Endothelial cell (in vitro differentiated cells): ENCODE results near the gene AK9. TPM values are rescaled to one million over a fixed set of nuclear protein-coding genes. Genes with fewer than 3 reads are reported as not detected.
"Not testable (repeated sequence)": the region's sequence is repeated elsewhere in the genome, so short reads cannot be mapped to it uniquely, and the experiment has no call there.

Experiments used
- DNase-seq: peaks from one replicate; pipeline ENCODE4 v3.0.0; 2021; ENCODE audit warnings: low spot score
- H3K27ac Mint-ChIP-seq: one replicate; pipeline ENCODE4 v1.8.0; 2021; ENCODE audit warnings: mixed read lengths, inconsistent platforms; ENCODE audit not compliant: unreplicated experiment
- H3K27me3 Mint-ChIP-seq: one replicate; pipeline ENCODE4 v1.8.0; 2021; ENCODE audit warnings: mild to moderate bottlenecking, moderate library complexity, mixed read lengths, inconsistent platforms; ENCODE audit not compliant: unreplicated experiment
- H3K36me3 Mint-ChIP-seq: one replicate; pipeline ENCODE4 v1.8.0; 2021; ENCODE audit warnings: mild to moderate bottlenecking, low read depth, mixed read lengths, inconsistent platforms; ENCODE audit not compliant: unreplicated experiment
- H3K4me1 Mint-ChIP-seq: one replicate; pipeline ENCODE4 v1.8.0; 2021; ENCODE audit warnings: mild to moderate bottlenecking, mixed read lengths, inconsistent platforms; ENCODE audit not compliant: unreplicated experiment
- H3K4me3 Mint-ChIP-seq: one replicate; pipeline ENCODE4 v1.8.0; 2021; ENCODE audit warnings: mild to moderate bottlenecking, mixed read lengths, inconsistent platforms; ENCODE audit not compliant: unreplicated experiment
- H3K9me3 Mint-ChIP-seq: one replicate; pipeline ENCODE4 v1.8.0; 2021; ENCODE audit warnings: mixed read lengths, inconsistent platforms; ENCODE audit not compliant: unreplicated experiment
- total RNA-seq: library from RNA; stranded (reverse); fragmentation: NEBNext Ultra II Directional; extraction: Animal tissue kit (Norgen Biotek cat#: 25700); gene quantifications from one replicate; pipeline ENCODE4 v1.2.1, GENCODE V29; 2021; ENCODE audit not compliant: unreplicated experiment
- TF ChIP-seq, protein P1 (sequence below): fragments of 200-600 bp; sonication (generic); IDR thresholded peaks from one replicate; pipeline ENCODE4 v1.5.0; 2021; ENCODE audit warnings: antibody characterized with exemption; ENCODE audit not compliant: unreplicated experiment

AK9 gene
- total RNA-seq, 1 donor from 2014 or later = 3.5 TPM

DNA sequence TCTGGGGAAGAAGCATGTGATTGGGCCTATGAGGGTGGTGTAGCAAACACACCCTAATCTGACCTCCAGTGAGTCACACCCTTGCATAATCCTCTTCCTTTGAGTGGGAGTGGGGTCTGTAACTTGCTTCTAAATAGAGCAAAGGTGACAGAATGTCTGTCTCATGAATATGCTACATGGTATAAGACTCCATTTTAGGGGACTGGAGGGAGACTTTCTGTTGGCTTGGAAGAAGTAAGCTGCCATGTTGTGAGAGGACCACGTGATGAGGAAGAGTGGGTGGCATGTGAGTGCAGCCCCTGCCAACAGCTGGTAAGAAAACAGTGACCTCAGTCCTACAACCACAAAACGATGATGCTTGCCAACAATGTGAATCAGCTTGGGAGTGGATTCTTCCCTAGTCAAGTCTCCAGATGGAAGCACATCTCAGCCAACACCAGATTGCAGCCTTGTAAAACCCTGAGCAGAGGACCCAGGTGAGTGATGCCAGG is 3.7 kb downstream of the AK9 start:
- DNase-seq = no peak
- no peak overlapping the region for H3K4me3 Mint-ChIP-seq
- no peaks in the 10 kb centered on the region for H3K27me3 Mint-ChIP-seq
- no peaks in the 10 kb centered on the region for H3K36me3 Mint-ChIP-seq
- H3K27ac Mint-ChIP-seq = no peak overlapping the region
- no peaks in the 10 kb centered on the region for H3K9me3 Mint-ChIP-seq
- TF ChIP-seq, protein P1, sequence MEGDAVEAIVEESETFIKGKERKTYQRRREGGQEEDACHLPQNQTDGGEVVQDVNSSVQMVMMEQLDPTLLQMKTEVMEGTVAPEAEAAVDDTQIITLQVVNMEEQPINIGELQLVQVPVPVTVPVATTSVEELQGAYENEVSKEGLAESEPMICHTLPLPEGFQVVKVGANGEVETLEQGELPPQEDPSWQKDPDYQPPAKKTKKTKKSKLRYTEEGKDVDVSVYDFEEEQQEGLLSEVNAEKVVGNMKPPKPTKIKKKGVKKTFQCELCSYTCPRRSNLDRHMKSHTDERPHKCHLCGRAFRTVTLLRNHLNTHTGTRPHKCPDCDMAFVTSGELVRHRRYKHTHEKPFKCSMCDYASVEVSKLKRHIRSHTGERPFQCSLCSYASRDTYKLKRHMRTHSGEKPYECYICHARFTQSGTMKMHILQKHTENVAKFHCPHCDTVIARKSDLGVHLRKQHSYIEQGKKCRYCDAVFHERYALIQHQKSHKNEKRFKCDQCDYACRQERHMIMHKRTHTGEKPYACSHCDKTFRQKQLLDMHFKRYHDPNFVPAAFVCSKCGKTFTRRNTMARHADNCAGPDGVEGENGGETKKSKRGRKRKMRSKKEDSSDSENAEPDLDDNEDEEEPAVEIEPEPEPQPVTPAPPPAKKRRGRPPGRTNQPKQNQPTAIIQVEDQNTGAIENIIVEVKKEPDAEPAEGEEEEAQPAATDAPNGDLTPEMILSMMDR = no peak
- peaks cover 2% of the 10 kb centered on the region for H3K4me1 Mint-ChIP-seq

DNA sequence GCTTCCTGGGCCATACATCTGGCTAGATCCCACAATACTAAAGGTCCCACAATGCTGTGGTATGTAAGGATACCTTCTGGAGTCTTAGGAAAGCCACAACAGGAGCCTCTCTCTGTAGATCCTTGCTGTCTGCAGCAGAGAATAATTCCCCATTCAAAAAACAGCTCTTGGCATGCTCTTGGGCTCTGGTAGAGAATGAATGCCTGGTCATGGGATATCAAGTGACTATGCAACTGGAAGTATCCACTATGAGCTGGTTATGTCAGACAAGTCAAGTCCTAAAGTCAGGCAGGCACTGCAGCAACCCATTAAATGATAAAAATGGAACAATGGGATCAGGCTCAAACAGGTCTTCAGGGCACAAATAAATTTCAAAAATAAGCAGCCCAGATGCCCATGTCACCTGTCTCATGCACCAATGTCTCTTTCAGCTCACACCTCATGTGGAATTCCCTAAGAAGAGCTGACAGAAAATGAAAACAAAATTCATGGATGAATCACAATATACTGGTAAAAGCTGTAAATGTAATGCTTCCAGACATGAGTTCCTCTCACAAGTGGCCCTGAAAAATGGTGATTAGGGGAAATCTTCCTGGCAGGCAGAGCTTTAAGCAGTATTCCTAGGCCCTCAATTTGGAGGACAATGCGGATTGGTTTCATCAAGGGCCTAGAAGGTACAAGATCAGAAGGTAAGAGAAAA is 4.3 kb downstream of the AK9 start:
- no peaks in the 10 kb centered on the region for H3K27me3 Mint-ChIP-seq
- H3K9me3 Mint-ChIP-seq = no peaks in the 10 kb centered on the region
- no peak overlapping the region for H3K4me3 Mint-ChIP-seq
- no peaks in the 10 kb centered on the region for H3K4me1 Mint-ChIP-seq
- TF ChIP-seq, protein P1 = no peak
- DNase-seq = no peak
- no peak overlapping the region for H3K27ac Mint-ChIP-seq
- no peaks in the 10 kb centered on the region for H3K36me3 Mint-ChIP-seq

DNA sequence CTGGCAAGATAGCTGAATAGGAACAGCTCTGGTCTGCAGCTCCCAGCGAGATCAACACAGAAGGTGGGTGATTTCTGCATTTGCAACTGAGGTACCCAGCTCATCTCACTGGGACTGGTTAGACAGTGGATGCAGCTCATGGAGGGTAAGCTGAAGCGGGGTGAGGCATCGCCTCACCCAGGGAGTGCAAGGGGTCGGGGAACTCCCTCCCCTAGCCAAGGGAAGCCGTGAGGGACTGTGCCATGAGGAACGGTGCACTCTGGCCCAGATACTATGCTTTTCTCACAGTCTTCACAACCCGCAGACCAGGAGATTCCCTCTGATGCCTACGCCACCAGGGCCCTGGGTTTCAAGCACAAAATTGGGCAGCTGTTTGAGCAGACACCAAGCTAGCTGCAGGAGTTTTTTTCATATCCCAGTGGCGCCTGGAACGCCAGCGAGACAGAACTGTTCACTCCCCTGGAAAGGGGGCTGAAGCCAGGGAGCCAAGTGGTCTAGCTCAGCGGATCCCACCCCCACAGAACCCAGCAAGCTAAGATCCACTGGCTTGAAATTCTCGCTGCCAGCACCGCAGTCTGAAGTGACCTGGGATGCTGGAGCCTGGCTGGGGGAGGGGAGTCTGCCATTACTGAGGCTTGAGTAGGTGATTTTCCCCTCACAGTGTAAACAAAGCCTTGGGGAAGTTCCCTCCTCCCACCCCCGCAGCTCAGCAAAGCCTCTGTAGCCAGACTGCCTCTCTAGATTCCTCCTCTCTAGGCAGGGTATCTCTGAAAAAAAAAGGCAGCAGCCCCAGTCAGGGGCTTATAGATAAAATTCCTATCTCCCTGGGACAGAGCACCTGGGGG is 12.1 kb downstream of the AK9 start:
- not testable (repeated sequence) for H3K9me3 Mint-ChIP-seq, DNase-seq, H3K36me3 Mint-ChIP-seq, H3K27ac Mint-ChIP-seq, H3K4me1 Mint-ChIP-seq, H3K4me3 Mint-ChIP-seq, H3K27me3 Mint-ChIP-seq

DNA sequence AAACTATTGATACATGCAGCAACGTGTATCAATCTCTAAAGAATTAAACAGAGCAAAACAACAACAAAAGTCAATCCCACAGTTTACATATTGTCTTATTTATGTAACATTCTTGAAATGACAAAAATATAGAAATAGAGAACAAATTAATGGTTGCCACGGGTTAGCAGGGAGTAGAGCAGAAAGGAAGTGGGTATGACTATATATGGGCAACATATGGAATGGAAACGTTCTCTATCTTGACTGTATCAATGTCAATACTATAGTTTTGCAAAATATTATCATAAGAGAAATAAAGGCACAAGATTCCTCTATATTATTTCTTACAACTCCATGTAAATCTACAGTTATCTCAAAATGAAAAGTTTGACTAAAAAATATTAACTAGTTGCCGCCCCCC is 12.8 kb downstream of the AK9 start:
- Mint-ChIP-seq H3K36me3 (peaks cover 3% of the 10 kb centered on the region), H3K4me3 (no peak overlapping the region), H3K27ac (no peak overlapping the region), H3K9me3 (no peaks in the 10 kb centered on the region), H3K27me3 (no peaks in the 10 kb centered on the region), H3K4me1 (no peaks in the 10 kb centered on the region)
- DNase-seq = no peak
- TF ChIP-seq, protein P1 = no peak

DNA sequence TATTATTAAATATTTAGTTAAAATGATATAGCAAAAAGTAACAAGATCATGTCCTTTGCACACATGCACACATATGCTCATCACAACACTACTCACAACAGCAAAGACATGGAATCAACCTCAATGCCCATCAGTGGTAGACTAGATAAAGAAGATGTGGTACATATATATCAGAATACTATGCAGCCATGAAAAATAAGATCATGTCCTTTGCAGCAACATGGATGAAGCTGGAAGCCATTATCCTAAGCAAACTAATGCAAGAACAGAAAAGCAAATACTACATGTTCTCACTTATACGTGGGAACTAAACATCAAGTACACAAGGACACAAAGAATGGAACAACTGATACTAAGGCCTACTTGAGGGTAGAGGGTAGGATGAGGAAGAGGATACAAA is 14.3 kb downstream of the AK9 start:
- Mint-ChIP-seq H3K4me1 (peaks cover 6% of the 10 kb centered on the region), H3K36me3 (peaks cover 3% of the 10 kb centered on the region), H3K27ac (no peak overlapping the region), H3K27me3 (no peaks in the 10 kb centered on the region), H3K4me3 (no peak overlapping the region), H3K9me3 (no peaks in the 10 kb centered on the region)
- TF ChIP-seq, protein P1 = no peak
- no peak for DNase-seq
